Measurements from ENCODE around the gene GID4. TPM values are rescaled to one million over a fixed set of nuclear protein-coding genes. Genes with fewer than 3 reads are reported as not detected.

The GID4 gene
- total RNA-seq, 1 donor from 2014 or later, result 7.3 TPM

GRCh38 chr17:18089613-18090012 is 50.4 kb downstream of the GID4 start:
- POLR2A ChIA-PET, result interaction anchor here (0.6 kb wide), 1 partner anchor 56 kb away, joined by 3 read pairs; no protein-coding TSS in a partner anchor
- H3K27me3 Mint-ChIP-seq, result no peaks in the 10 kb centered on the region
- no peak for ATAC-seq (ENCODE audit: low read depth)
- peak overlapping the region; percentile 74 for H3K27ac Mint-ChIP-seq
- CTCF ChIA-PET, result no interaction called here
- intact Hi-C loops (cut with micrococcal nuclease), result loop anchor here (5.0 kb wide), 1 partner anchor 337 kb away; no protein-coding TSS in a partner anchor
- H3K4me1 Mint-ChIP-seq, result peaks cover 26% of the 10 kb centered on the region
- TF ChIP-seq, protein P1, sequence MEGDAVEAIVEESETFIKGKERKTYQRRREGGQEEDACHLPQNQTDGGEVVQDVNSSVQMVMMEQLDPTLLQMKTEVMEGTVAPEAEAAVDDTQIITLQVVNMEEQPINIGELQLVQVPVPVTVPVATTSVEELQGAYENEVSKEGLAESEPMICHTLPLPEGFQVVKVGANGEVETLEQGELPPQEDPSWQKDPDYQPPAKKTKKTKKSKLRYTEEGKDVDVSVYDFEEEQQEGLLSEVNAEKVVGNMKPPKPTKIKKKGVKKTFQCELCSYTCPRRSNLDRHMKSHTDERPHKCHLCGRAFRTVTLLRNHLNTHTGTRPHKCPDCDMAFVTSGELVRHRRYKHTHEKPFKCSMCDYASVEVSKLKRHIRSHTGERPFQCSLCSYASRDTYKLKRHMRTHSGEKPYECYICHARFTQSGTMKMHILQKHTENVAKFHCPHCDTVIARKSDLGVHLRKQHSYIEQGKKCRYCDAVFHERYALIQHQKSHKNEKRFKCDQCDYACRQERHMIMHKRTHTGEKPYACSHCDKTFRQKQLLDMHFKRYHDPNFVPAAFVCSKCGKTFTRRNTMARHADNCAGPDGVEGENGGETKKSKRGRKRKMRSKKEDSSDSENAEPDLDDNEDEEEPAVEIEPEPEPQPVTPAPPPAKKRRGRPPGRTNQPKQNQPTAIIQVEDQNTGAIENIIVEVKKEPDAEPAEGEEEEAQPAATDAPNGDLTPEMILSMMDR (IDR thresholded peaks at IDR 0.05), result no peak
- peaks cover 42% of the 10 kb centered on the region for H3K36me3 Mint-ChIP-seq (ENCODE audit: low read depth)
- peak overlapping the region; percentile 50 for H3K4me3 Mint-ChIP-seq
- DNase-seq, result no peak
- no peaks in the 10 kb centered on the region for H3K9me3 Mint-ChIP-seq

DNA sequence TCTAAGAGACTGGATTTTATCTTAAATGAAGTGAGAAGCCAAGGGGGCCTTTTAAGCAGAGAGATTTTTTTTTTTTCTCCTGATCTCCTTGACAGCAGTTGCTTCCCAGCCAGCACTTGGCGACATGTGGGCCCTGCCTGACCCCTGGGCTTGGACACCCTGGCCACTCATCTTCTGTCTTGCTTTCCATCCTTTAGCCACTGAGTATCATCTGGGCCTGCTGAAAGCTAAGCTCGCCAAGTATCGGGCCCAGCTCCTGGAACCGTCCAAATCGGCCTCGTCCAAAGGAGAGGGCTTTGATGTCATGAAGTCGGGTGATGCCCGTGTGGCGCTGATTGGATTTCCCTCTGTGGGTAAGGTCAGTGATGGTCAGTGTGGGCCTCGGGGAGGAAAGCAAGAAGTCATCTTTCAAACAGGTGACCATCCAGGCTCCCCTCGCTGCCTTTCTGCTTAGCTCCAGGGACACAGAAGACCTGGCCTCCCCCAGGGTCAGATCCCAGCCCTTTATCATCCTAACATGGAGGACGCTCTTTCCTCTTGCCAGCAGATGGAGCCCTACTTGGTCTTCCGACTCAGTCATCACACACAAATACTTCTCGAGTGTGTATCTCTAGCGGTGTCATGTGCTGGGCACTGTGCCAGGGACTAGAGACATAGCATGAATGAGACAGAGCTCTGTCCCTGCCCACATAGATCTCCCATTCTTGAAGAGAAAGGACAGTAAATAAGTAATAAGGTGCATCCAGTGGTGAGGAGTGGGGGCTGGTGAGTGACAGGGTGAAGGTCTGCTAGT is 54.6 kb downstream of the GID4 start:
- peaks cover 67% of the 10 kb centered on the region for H3K36me3 Mint-ChIP-seq (ENCODE audit: low read depth)
- DNase-seq (no peak), ATAC-seq (ENCODE audit: low read depth) (no peak)
- H3K4me1 Mint-ChIP-seq, result peaks cover 10% of the 10 kb centered on the region
- intact Hi-C loops (cut with micrococcal nuclease), result no loop called here
- TF ChIP-seq, protein P1 (IDR thresholded peaks at IDR 0.05), result no peak
- H3K27ac Mint-ChIP-seq, result no peak overlapping the region
- no peak overlapping the region for H3K4me3 Mint-ChIP-seq
- no peaks in the 10 kb centered on the region for H3K9me3 Mint-ChIP-seq
- ChIA-PET CTCF (no interaction called here), POLR2A (interaction anchor here (0.6 kb wide), 1 partner anchor 123 kb away, joined by 3 read pairs; no protein-coding TSS in a partner anchor)
- no peaks in the 10 kb centered on the region for H3K27me3 Mint-ChIP-seq

DNA sequence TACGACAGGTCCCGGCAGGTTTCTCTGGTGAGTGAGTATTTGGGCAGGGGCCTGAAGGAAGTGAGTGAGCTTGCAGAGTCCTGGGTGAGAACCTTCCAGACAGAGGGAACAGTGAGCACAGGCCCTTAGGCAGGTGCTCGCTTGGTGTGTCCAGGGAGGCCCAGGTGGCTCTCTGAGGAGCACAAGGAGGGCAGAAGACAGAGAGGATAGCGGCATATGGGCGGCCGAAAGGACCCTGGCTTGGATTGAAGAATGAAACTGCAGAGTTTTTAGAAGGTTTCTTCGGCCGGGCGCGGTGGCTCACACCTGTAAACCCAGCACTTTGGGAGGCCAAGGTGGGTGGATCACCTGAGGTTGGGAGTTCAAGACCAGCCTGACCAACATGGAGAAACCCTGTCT is 55.2 kb downstream of the GID4 start:
- ChIA-PET POLR2A (no interaction called here), CTCF (no interaction called here)
- TF ChIP-seq, protein P1 (IDR thresholded peaks at IDR 0.05), result no peak
- no peak overlapping the region for H3K4me3 Mint-ChIP-seq
- H3K36me3 Mint-ChIP-seq (ENCODE audit: low read depth), result peaks cover 73% of the 10 kb centered on the region
- no peaks in the 10 kb centered on the region for H3K27me3 Mint-ChIP-seq
- H3K4me1 Mint-ChIP-seq, result peaks cover 5% of the 10 kb centered on the region
- intact Hi-C loops (cut with micrococcal nuclease), result no loop called here
- no peak overlapping the region for H3K27ac Mint-ChIP-seq
- ATAC-seq (ENCODE audit: low read depth) (no peak), DNase-seq (no peak)
- H3K9me3 Mint-ChIP-seq, result no peaks in the 10 kb centered on the region

DNA sequence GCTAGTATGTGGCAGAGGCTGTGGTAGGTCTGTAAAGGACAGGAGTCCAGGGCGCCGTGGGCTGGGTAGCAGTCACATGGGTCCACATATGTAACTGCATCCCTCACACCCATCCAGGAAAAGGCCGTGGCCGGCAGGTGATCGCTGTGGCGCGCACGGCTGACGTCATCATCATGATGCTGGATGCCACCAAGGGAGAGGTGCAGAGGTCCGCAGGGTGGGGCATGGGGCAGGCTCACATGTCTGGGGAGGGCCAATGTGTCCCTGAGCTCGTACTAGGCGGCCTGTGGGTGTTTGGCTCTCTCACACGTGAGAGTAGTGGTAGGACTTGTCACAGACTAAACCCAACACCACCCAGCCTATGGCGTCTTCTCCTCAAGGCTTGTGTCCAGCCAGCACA is 60.3 kb downstream of the GID4 start:
- CTCF ChIA-PET, result no interaction called here
- Mint-ChIP-seq H3K4me3 (no peak overlapping the region), H3K27ac (no peak overlapping the region), H3K9me3 (no peaks in the 10 kb centered on the region), H3K27me3 (no peaks in the 10 kb centered on the region), H3K36me3 (ENCODE audit: low read depth) (peaks cover 67% of the 10 kb centered on the region), H3K4me1 (peaks cover 22% of the 10 kb centered on the region)
- intact Hi-C loops (cut with micrococcal nuclease), result no loop called here
- TF ChIP-seq, protein P1 (IDR thresholded peaks at IDR 0.05), result no peak
- DNase-seq (no peak), ATAC-seq (ENCODE audit: low read depth) (no peak)
- POLR2A ChIA-PET, result interaction anchor here (1.6 kb wide), 1 partner anchor 83 kb away, joined by 3 read pairs; no protein-coding TSS in a partner anchor

- Mint-ChIP-seq H3K9me3 (no peaks in the 10 kb centered on the region), H3K4me1 (peaks cover 22% of the 10 kb centered on the region), H3K36me3 (ENCODE audit: low read depth) (peaks cover 63% of the 10 kb centered on the region), H3K4me3 (no peak overlapping the region), H3K27ac (no peak overlapping the region), H3K27me3 (no peaks in the 10 kb centered on the region)
- ATAC-seq (ENCODE audit: low read depth) (no peak), DNase-seq (no peak)
- CTCF ChIA-PET, result no interaction called here
- TF ChIP-seq, protein P1 (IDR thresholded peaks at IDR 0.05), result no peak
- intact Hi-C loops (cut with micrococcal nuclease), result no loop called here
- POLR2A ChIA-PET, result no interaction called here
These were observed 61.4 kb downstream of the GID4 start for GRCh38 chr17:18100616-18101015.

Data from activated B cell treated with CpG ODN at 0.5 μM for 24 hours (primary cell).